ENCODE measurements around the gene DLGAP1. TPM values are rescaled to one million over a fixed set of nuclear protein-coding genes. Genes with fewer than 3 reads are reported as not detected.
"Not testable (repeated sequence)": the region's sequence is repeated elsewhere in the genome, so short reads cannot be mapped to it uniquely, and the experiment has no call there.

Gene DLGAP1
- total RNA-seq, 1 donor from 2014 or later, result 0.05 TPM

DNA sequence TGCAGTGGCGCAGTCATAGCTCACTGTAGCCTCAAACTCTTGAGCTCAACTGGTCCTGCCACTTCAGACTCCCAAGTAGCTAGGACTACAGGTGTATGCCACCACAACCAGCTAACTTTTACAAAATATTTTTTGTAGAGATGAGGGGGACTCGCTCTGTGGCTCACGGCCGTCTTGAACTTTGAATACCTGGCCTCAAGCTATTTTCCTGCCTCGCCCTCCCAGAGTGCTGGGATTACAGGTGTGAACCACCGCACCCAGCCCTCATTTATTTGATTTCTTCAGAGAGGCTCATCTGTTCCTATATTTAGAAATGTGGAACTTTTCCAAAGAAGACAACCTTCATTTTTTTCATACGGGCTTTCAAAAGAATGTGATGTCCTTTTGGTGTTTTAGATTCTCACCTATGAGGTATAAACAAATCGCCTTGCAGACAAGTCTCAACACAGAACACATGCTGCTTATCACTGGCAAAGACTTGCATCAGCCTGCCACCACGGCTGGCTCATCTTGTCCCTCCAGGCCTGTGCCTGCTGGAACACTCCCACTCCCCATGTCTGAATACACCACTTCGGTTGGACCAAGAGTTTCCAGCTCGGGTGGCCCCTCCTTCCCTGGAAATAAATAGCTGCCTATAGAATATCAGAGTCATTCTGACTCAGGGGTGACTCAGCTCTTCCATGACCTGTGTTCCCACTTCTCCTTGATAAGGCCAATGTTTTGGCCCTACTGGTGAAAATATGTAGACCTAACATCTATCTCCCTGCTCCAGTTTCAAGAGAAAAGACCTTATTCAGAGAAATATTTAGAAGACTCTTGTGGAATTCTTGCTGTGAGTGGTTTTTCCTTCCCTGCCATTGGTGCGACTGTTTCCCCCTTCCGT lies 802.5 kb downstream of the DLGAP1 start:
- Histone ChIP-seq H3K36me3 (no peaks in the 10 kb centered on the region), H3K4me3 (no peak overlapping the region), H3K27ac (replicated peaks) (no peak overlapping the region), H3K9me3 (replicated peaks) (no peaks in the 10 kb centered on the region), H3K4me1 (peaks cover 9% of the 10 kb centered on the region), H3K27me3 (ENCODE audit: low read depth) (no peaks in the 10 kb centered on the region)
- TF ChIP-seq, protein P1, sequence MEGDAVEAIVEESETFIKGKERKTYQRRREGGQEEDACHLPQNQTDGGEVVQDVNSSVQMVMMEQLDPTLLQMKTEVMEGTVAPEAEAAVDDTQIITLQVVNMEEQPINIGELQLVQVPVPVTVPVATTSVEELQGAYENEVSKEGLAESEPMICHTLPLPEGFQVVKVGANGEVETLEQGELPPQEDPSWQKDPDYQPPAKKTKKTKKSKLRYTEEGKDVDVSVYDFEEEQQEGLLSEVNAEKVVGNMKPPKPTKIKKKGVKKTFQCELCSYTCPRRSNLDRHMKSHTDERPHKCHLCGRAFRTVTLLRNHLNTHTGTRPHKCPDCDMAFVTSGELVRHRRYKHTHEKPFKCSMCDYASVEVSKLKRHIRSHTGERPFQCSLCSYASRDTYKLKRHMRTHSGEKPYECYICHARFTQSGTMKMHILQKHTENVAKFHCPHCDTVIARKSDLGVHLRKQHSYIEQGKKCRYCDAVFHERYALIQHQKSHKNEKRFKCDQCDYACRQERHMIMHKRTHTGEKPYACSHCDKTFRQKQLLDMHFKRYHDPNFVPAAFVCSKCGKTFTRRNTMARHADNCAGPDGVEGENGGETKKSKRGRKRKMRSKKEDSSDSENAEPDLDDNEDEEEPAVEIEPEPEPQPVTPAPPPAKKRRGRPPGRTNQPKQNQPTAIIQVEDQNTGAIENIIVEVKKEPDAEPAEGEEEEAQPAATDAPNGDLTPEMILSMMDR (IDR thresholded peaks at IDR 0.05; ENCODE audit: borderline replicate concordance), result no peak
- peak; percentile 28 for DNase-seq
- intact Hi-C loops (cut with micrococcal nuclease), result no loop called here

DNA sequence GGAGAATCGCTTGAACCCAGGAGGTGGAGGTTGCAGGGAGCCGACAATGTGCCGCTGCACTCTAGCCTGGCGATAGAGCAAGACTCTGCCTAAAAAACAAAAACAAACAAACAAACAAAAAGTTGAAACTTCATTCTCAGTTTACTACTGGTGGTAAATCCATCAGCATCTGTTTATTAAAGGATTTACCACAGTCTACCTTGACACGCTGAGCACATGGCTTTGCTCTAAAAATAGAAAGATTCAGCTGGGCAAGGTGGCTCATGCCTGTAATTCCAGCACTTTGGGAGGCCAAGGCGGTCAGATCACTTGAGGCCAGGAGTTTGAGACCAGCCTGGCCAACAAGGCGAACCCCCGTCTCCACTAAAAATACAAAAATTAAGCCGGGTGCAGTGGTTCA lies 803.8 kb downstream of the DLGAP1 start:
- Histone ChIP-seq H3K9me3 (replicated peaks) (no peaks in the 10 kb centered on the region), H3K4me1 (peaks cover 9% of the 10 kb centered on the region), H3K27me3 (ENCODE audit: low read depth) (no peaks in the 10 kb centered on the region), H3K36me3 (no peaks in the 10 kb centered on the region), H3K27ac (replicated peaks) (no peak overlapping the region), H3K4me3 (no peak overlapping the region)
- TF ChIP-seq, protein P1 (IDR thresholded peaks at IDR 0.05; ENCODE audit: borderline replicate concordance), result no peak
- DNase-seq, result no peak
- intact Hi-C loops (cut with micrococcal nuclease), result no loop called here

- intact Hi-C loops (cut with micrococcal nuclease); DNase-seq; H3K4me3 ChIP-seq; H3K27ac ChIP-seq (replicated peaks); H3K27me3 ChIP-seq (ENCODE audit: low read depth); H3K9me3 ChIP-seq (replicated peaks); H3K36me3 ChIP-seq; H3K4me1 ChIP-seq: not testable (repeated sequence)
These were observed 804.5 kb downstream of the DLGAP1 start for GRCh38 chr18:3650521-3651042.

DNA sequence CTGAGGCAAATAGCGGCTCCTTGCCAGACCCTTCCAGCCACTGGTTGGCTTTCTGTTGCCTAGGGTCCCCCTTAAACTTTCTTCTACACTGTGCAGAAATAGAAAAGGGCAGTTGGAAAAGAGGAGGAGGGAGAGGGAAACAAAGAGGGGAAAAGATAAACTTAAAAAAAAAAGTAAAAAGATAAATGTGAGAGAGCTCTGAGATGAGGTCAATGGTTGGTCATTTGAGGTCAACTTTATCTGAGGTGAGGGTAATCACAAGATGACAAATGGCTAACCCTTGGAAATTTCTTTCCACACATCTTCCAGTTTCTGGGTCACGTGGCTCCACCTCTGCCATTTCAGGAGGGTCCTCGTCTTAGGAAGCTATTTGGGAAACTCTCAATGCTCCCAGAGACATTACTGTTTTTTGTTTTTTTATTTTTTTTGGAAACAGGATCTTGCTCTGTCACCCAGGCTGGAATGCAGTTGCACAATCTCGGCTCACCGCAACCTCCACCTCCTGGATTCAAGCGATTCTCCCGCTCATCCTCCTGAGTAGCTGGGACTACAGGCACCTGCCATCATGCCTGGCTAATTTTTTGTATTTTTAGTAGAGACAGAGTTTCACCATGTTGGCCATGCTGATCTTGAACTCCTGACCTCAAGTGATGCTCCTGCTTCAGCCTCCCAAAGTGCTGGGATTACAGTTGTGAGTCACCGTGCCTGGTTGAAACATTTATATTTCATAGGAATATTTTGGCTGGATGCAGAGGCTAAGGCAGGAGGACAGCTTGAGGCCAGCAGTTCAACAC lies 805.3 kb downstream of the DLGAP1 start:
- no peak for DNase-seq
- intact Hi-C loops (cut with micrococcal nuclease), result no loop called here
- H3K27me3 ChIP-seq (ENCODE audit: low read depth), result no peaks in the 10 kb centered on the region
- TF ChIP-seq, protein P1 (IDR thresholded peaks at IDR 0.05; ENCODE audit: borderline replicate concordance), result no peak
- H3K27ac ChIP-seq (replicated peaks), result no peak overlapping the region
- H3K36me3 ChIP-seq, result no peaks in the 10 kb centered on the region
- peaks cover 9% of the 10 kb centered on the region for H3K4me1 ChIP-seq
- H3K4me3 ChIP-seq, result no peak overlapping the region
- no peaks in the 10 kb centered on the region for H3K9me3 ChIP-seq (replicated peaks)

GRCh38 chr18:3649135-3649632 lies 805.9 kb downstream of the DLGAP1 start:
- peaks cover 9% of the 10 kb centered on the region for H3K4me1 ChIP-seq
- H3K27ac ChIP-seq (replicated peaks), result no peak overlapping the region
- H3K9me3 ChIP-seq (replicated peaks), result no peaks in the 10 kb centered on the region
- intact Hi-C loops (cut with micrococcal nuclease), result no loop called here
- TF ChIP-seq, protein P1 (IDR thresholded peaks at IDR 0.05; ENCODE audit: borderline replicate concordance), result no peak
- no peaks in the 10 kb centered on the region for H3K27me3 ChIP-seq (ENCODE audit: low read depth)
- no peak for DNase-seq
- no peak overlapping the region for H3K4me3 ChIP-seq
- no peaks in the 10 kb centered on the region for H3K36me3 ChIP-seq
